Astrocyte (in vitro differentiated cells and primary cell): ENCODE results near the gene DCHS2.

Source experiments
- EZH2 ChIP-seq: IDR thresholded peaks from 2 replicates; pipeline ENCODE4 v1.6.1; 2012; ENCODE audit warnings: mild to moderate bottlenecking, low read length, inconsistent platforms; ENCODE audit not compliant: insufficient read depth
- TF ChIP-seq, protein P1 (sequence below): IDR thresholded peaks from 2 replicates; pipeline ENCODE4 v1.5.1; 2011; ENCODE audit warnings: low read depth, mild to moderate bottlenecking, inconsistent platforms, low read length, moderate library complexity; ENCODE audit not compliant: insufficient read depth

DNA sequence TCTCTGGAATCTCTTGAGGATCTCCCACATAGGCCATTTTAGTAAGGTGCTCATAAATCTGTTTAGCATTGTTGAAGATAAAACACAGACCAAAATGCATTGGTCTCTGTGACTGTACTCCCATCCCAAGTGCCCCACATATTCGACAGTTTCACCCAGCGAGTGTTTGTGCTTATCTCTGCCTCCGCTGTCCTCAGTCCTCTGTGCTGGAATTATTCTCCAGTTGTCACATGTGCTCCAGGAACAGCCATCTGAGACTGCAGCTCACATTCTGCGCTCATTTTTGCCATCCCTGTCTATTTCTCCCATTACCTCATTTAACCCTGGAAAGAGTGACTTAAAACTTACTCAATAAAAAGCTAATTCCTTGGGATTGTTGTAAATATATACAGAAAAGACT, 27.6 kb upstream of the DCHS2 start:
- TF ChIP-seq, protein P1, sequence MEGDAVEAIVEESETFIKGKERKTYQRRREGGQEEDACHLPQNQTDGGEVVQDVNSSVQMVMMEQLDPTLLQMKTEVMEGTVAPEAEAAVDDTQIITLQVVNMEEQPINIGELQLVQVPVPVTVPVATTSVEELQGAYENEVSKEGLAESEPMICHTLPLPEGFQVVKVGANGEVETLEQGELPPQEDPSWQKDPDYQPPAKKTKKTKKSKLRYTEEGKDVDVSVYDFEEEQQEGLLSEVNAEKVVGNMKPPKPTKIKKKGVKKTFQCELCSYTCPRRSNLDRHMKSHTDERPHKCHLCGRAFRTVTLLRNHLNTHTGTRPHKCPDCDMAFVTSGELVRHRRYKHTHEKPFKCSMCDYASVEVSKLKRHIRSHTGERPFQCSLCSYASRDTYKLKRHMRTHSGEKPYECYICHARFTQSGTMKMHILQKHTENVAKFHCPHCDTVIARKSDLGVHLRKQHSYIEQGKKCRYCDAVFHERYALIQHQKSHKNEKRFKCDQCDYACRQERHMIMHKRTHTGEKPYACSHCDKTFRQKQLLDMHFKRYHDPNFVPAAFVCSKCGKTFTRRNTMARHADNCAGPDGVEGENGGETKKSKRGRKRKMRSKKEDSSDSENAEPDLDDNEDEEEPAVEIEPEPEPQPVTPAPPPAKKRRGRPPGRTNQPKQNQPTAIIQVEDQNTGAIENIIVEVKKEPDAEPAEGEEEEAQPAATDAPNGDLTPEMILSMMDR, result no peak
- no peak for TF ChIP-seq EZH2
